ENCODE data around the gene CFAP90. TPM values are rescaled to one million over a fixed set of nuclear protein-coding genes. Genes with fewer than 3 reads are reported as not detected.

CFAP90 gene
- total RNA-seq, 2 donors from 2014 or later, result 0.80 to 0.88 TPM

- no peak overlapping the region for H3K9ac ChIP-seq (ENCODE audit: extremely low read depth, low read length, poor library complexity, severe bottlenecking)
- H3K4me1 ChIP-seq (ENCODE audit: control insufficient read depth, insufficient read depth, low read length), result no peaks in the 10 kb centered on the region
Measured at GRCh38 chr5:7884491-7885267, 33.7 kb upstream of the CFAP90 start.

GRCh38 chr5:7882926-7883325, 32.0 kb upstream of the CFAP90 start:
- WGBS, 2 experiments (ENCODE audit: insufficient coverage in 1 of 2, insufficient read length in 1 of 2), result 94 to 100% methylated on average over 2 to 4 of the region's 4 CpGs
- H3K36me3 Mint-ChIP-seq (ENCODE audit: low read depth), result peaks cover 52% of the 10 kb centered on the region
- peaks cover 92% of the 10 kb centered on the region for H3K36me3 ChIP-seq (ENCODE audit: control insufficient read depth, insufficient read depth, low read length)

More at GRCh38 chr5:7884491-7885267, 33.7 kb upstream of the CFAP90 start:
- H3K4me1 Mint-ChIP-seq, result no peaks in the 10 kb centered on the region
- H3K9me3 Mint-ChIP-seq, result no peaks in the 10 kb centered on the region
- WGBS, 2 experiments (ENCODE audit: insufficient coverage in 1 of 2, insufficient read length in 1 of 2), result 85 to 100% methylated on average over 1 to 5 of the region's 5 CpGs
- no peaks in the 10 kb centered on the region for H3K27me3 Mint-ChIP-seq (ENCODE audit: insufficient read depth)
- H3K4me3 Mint-ChIP-seq, result no peak overlapping the region
- H3K27ac Mint-ChIP-seq, result no peak overlapping the region
- Histone ChIP-seq H3K27ac (ENCODE audit: low read depth, low read length) (no peak overlapping the region), H3K27me3 (ENCODE audit: control insufficient read depth, insufficient read depth, low read length, poor library complexity, severe bottlenecking) (no peaks in the 10 kb centered on the region), H3K36me3 (ENCODE audit: control insufficient read depth, insufficient read depth, low read length) (peaks cover 92% of the 10 kb centered on the region), H3K4me3 (ENCODE audit: low read length) (no peak overlapping the region), H3K9me3 (ENCODE audit: control insufficient read depth, low read length) (no peaks in the 10 kb centered on the region)
- peaks cover 51% of the 10 kb centered on the region for H3K36me3 Mint-ChIP-seq (ENCODE audit: low read depth)
- no peak for DNase-seq
- no peak for TF ChIP-seq CTCF (conservative IDR thresholded peaks at IDR 0.05)

GRCh38 chr5:7881816-7882215, 30.9 kb upstream of the CFAP90 start:
- no peak for DNase-seq
- Mint-ChIP-seq H3K9me3 (no peaks in the 10 kb centered on the region), H3K27me3 (ENCODE audit: insufficient read depth) (no peaks in the 10 kb centered on the region), H3K36me3 (ENCODE audit: low read depth) (peaks cover 51% of the 10 kb centered on the region), H3K27ac (no peak overlapping the region), H3K4me3 (no peak overlapping the region), H3K4me1 (no peaks in the 10 kb centered on the region)
- Histone ChIP-seq H3K9me3 (ENCODE audit: control insufficient read depth, low read length) (no peaks in the 10 kb centered on the region), H3K36me3 (ENCODE audit: control insufficient read depth, insufficient read depth, low read length) (peaks cover 95% of the 10 kb centered on the region), H3K27ac (ENCODE audit: low read depth, low read length) (no peak overlapping the region), H3K4me3 (ENCODE audit: low read length) (no peak overlapping the region), H3K27me3 (ENCODE audit: control insufficient read depth, insufficient read depth, low read length, poor library complexity, severe bottlenecking) (no peaks in the 10 kb centered on the region), H3K9ac (ENCODE audit: extremely low read depth, low read length, poor library complexity, severe bottlenecking) (no peak overlapping the region), H3K4me1 (ENCODE audit: control insufficient read depth, insufficient read depth, low read length) (no peaks in the 10 kb centered on the region)
- WGBS, 2 experiments (ENCODE audit: insufficient coverage in 1 of 2, insufficient read length in 1 of 2), result 94 to 96% methylated on average over 2 of the region's 2 CpGs
- TF ChIP-seq CTCF (conservative IDR thresholded peaks at IDR 0.05), result no peak

More at GRCh38 chr5:7882926-7883325, 32.0 kb upstream of the CFAP90 start:
- H3K4me1 ChIP-seq (ENCODE audit: control insufficient read depth, insufficient read depth, low read length), result no peaks in the 10 kb centered on the region
- Mint-ChIP-seq H3K27me3 (ENCODE audit: insufficient read depth) (no peaks in the 10 kb centered on the region), H3K9me3 (no peaks in the 10 kb centered on the region), H3K4me3 (no peak overlapping the region), H3K4me1 (no peaks in the 10 kb centered on the region), H3K27ac (no peak overlapping the region)
- H3K9ac ChIP-seq (ENCODE audit: extremely low read depth, low read length, poor library complexity, severe bottlenecking), result no peak overlapping the region
- H3K4me3 ChIP-seq (ENCODE audit: low read length), result no peak overlapping the region
- TF ChIP-seq CTCF (conservative IDR thresholded peaks at IDR 0.05), result no peak
- no peak for DNase-seq
- no peak overlapping the region for H3K27ac ChIP-seq (ENCODE audit: low read depth, low read length)
- H3K27me3 ChIP-seq (ENCODE audit: control insufficient read depth, insufficient read depth, low read length, poor library complexity, severe bottlenecking), result no peaks in the 10 kb centered on the region
- no peaks in the 10 kb centered on the region for H3K9me3 ChIP-seq (ENCODE audit: control insufficient read depth, low read length)
